Activated effector memory CD4-positive, alpha-beta T cell treated with anti-CD3 and anti-CD28 coated beads, Interleukin-2, amount 50 U/mL, for 16 hours (primary cell): ENCODE measurements around the gene KCNQ4.

Source experiments
- DNase-seq: peaks from one replicate; pipeline ENCODE4 v3.0.0-alpha.2; 2020

Gene KCNQ4

DNA sequence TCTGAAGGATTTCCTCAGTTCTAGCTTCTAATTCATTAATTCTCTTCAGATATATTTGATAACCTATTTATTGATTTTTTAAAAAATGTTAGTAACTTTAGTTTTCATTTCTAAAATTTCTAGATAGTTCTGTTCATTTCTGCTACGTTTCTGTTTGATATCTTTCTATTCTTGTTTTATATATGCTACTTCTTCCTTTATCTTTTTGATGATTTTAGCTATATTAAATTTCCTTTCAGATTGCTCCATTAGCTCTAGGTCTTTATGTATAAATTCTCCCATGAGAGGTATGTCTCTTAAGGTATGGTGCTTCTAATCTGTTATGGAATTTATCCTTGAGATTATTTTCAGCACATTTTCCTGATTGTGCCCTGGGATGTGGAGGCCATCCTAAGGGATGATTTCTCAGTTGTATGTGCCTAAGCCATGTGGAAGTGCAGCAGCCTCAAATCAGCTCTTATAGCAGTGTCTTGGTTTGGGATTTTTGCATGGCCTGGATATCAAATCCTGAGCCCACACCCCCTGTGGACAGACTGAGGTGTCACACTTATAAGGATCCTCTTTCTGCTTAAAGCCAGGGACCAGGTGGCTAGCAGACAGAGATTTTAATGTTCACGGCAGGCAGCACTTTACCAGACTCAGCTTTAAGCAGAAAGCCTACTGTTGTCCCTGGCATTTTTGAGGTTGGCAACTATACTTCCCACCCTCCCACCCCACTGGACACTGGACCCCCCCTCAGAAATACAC, 6.2 kb upstream of the KCNQ4 start:
- no peak for DNase-seq

DNA sequence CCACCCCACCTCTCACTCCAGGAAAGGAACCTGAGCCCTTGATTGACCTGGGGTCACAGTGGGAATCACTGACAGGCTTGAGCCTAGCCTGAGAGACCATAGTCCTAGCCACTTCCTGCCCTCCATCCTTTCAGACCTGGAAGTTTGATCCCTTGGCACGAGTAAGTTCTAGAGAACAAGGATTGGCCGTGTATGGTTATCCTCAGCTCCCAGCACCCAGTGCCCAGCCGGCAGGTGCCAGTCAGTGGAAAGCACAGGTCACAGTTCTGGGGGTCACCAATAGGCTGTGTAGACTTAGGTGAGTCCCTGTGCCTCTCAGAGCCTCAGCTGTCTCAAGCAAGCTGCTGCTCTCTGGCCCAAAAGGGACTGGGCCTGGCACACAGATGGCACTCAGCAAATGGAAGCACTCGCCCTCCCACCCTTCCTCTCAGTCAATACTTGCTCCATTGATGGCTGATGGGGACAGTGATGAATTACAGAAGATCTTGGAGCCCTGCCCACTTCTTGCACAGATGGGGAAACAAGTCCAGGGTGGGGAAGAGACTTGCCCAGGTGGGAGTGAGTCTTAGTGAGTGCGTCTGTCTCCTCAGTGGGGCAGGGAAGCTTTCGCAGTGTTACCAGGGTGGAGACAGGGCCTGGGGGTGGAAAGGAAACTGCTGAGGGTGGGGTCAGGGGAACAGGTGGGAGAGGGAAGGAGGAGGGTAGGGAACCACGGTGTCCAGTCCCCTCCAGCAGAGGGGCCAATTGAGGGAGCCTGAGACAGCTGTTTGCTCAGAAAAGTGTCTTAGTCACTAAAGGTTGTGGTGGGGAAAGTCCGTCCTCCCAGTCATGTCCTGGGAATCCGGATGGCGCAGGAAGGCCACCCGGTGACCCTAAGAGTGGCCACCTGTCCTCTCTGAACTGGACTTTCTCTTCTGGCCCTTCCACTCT, 2.6 kb upstream of the KCNQ4 start:
- no peak for DNase-seq

DNA sequence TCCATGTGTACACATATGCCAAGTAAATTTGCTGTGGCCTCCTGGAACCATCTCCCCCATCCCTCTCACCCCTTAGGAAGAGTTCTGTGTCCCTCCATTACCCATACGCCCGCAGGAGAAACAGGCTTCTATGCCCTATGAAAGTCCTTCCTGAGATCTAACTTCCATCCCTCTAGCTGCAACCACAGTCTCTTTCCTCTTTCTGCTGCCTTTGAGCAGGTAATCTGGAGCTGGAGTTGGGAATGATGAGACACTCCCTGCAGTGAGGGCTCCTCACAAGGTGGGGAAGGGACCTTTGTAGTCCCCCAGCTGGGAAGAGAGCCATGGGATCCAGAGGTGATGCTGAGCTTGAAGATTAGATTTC, 2.0 kb upstream of the KCNQ4 start:
- DNase-seq: no peak

DNA sequence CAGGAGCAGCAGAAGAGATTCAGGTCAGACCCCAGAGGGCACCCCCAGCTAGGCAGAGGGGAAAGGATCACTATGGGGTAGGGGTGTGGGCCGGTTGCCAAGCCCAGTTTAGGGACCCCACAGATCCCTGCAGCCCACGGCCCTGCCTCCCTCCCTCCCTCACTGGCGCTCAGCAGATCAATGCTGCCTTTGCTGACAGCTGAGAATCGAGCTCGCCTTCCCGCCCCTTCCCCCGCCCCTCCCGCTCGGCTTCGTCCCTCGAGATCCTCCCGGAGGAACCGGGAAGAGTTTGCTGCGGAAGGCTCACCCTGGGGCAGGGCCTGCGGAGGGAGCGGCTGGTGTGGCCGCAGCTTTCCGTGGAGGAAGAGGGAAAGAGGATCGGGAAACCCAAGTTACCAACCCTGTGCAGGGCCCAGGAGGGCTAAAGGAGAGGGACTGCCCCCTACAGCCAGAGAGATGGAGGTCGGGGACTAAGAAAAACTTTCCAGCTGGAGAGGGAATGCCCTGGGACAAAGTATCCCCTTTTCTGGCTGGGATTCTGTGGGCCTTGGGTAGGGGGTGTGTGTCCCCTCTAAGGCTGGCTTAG, 1.1 kb upstream of the KCNQ4 start:
- no peak for DNase-seq

DNA sequence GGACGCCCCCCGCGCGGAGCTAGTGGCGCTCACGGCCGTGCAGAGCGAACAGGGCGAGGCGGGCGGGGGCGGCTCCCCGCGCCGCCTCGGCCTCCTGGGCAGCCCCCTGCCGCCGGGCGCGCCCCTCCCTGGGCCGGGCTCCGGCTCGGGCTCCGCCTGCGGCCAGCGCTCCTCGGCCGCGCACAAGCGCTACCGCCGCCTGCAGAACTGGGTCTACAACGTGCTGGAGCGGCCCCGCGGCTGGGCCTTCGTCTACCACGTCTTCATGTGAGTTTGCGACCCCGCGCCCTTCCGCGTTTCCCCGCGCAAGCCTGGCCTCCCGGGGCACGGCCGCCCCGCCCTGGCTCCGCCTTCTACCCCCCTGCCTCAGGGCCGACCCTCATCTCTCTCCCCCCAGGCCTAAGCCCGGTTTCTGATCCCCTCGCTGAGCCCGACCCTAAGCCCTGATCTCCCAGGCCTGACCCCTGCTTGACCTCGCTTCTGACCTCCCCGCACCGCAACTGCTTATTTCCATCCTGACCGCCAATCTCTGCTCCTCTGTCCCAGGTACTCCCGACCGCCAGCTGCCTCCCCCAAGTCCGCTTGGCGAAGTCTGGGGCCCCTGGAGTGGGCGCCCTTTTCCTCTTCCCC, 669 bp downstream of the KCNQ4 start:
- no peak for DNase-seq

DNA sequence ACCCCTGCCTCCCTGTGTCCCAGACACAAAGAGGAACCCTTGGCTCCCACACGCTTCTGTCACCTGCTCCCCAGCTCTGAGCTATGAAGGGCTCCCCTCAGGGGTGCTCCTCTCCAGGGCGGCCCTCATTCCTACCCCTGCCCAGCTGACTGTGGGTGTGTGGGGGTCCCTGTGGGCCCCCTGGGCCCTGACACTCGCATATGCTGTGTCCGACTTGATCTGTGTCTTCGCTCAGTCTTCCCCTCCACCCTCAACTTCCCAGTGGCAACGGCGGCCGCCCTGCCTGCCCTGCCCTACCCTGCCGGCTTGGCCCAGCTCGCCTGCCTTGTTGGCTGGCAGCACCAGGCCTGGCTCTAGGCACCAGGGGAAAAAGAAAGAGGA, 1.2 kb downstream of the KCNQ4 start:
- no peak for DNase-seq

DNA sequence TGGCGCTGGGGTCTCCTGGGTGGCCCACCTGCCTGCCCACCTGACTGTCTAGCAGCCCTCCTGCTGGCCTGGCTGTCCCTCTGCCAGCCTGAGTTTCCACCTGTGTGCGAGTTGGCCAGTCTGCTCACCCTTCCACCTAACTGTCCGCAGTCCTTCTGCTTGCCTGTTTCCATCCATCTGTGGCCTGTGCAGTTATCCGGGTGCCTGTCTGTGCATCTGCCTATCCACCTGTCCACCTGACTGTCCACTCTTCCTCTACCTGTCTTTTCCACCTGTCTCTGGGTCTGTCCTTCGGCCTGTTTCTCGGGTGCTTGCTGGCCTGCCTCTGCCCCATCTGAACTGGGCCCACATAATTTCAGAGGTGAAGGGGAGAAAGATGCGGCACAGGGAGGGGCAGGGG, 1.9 kb downstream of the KCNQ4 start:
- DNase-seq: no peak

DNA sequence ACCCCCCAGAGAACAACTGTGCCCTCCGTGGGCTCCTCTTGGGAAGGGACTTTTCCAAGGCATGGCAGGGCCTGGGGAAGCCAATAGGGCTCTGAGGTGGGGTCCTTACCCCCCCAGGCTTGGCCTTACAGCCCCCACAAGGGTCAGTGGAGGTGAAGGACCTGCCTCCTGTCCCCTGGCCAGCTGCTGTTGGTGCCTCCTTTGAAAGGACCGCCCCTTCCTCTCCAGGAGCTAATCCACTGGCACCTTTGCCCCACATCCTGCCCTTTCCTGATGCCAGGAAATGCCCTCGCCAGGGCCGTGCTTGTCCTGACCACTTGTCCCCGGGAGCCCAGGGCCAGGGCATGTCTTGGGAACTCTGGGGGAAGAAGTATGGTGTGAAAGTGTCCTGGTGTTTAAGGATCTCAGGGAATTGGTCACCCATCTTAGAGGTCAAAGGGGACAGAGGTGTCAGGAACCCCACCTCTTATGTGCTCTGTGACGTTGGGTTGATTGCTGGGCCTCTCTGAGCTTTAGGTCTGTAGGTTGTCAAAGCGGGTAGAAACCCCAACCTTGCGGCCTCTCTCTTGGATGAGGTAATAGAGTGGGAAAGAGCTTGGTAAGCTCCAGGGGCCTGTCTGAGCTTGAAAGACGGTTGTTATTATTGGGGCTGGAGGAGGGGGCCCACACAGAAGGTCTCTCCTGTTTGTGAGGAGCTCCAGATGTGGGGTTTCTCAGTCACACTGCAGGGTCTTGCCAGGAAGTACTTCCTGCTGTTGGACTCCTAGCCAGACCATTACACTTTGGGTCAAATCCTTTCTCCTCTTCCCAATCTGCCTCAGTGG, 2.8 kb downstream of the KCNQ4 start:
- no peak for DNase-seq

DNA sequence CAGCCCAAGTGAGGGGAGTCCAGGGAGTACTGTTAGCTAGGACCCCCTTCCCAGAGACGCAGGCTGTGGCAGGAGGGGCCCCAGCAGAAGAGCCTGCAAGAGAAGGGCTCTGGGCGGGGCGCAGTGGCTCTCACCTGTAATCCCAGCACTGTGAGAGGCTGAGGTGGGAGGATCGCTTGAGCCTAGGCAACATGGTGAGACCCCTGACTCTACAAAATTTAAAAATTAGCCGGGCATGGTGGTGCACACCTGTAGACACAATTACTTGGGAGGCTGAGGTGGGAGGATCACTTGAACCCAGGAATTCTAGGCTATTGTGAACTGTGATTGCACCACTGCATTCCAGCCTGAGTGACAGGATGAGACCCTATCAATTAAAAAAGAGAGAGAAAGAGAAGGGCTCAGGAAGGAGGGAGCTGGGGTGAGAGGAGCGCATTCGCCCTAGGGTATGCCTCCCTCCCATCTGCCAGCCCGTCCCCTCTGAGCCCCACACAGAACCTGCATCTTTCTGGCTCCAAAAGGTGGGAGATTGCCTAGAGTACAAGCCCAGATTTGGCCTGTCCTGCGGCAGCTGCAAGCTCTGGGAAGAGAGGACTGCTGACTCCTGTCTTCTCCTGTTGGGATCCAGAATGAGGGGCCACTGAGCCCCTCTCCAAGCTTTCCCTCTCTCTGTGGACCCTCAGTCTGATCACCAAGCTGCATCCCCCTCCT, 3.6 kb downstream of the KCNQ4 start:
- DNase-seq: no peak

DNA sequence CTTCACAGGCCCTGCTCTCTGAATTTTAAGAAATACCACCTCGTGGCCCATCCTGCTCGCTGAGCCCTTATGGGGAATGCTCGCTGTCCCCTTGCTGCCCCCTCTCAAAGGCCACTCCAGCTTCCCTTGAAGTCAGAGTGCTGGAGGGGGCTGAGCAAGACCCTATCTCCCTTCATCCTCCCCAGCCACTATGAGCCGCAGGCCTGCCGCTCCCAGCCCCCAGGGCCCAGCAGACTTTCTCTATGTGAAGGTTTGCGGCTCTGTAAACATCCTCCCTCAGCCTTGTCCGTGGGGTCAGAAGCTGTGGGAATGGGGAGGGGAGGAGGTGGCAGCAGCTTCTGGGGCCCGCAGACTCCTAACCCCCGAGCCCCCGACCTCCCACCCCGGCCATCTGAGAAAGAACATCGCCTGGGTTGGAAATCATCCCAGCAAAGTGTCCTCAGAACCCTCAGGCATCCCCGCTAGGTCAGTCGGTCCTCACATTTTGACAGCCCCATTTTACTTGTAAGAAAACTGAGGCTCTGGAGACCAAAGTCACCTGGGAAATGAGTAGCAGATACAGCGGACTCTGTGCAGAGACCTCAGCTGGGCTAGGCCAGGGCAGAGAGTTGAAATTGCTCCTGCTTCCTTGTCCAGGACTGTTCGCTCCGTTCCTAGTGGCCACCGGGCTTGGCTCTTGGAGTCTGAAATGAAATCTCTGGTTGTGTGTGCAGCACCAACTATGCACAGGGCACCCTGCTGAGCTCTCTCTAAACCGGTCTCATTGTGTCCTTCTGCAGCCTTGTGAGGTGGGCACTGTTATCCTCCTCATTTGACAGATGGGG, 4.4 kb downstream of the KCNQ4 start:
- DNase-seq: no peak

DNA sequence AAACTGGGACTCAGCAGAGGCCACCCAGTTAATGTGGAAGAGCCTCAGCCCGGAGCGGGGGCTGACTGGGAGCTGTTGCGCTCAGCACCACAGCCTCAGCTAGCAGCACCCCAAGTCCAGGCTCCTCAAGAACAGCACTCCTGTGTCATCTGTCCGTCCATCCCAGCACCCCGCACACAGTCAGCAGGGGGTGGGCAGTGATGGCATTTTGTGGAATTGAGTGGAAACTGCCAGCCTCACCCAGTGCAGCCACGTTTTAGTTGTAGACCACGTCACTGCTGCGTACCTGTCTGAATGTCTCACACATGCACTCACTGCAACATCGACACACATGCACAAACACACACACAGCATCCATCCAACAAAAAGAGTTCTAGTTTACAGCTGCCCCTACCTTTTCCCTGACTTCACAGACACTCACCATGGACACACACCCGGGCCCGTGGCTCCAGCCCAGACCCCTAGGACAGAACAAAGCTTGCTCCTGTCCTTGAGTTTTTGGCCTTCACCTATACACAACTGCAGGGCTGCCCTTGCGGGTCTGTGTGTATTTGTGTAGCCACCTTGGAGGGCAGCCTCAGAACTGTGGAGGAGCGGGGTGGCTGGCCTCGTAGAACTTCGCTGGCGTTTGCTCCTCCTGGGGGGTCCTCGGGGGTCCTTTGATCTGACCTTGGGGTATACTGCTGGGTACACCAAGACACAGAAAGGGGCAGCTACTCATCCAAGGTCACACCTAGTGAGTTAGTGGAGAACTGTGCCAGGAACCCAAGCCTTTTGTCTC, 5.2 kb downstream of the KCNQ4 start:
- DNase-seq: no peak

DNA sequence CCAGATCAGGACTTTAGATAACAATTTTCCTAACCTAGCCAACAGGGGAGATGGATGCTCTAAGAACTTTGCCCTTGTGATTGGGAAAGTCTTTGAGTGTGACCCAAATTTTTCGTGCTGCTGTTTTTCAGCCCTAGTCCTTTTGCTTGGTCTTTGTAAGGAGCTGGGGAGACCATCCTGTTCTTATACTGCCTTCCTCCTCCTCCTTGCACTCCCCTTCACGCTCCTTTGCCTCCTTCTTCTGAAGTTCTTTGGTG, 5.7 kb downstream of the KCNQ4 start:
- no peak for DNase-seq

DNA sequence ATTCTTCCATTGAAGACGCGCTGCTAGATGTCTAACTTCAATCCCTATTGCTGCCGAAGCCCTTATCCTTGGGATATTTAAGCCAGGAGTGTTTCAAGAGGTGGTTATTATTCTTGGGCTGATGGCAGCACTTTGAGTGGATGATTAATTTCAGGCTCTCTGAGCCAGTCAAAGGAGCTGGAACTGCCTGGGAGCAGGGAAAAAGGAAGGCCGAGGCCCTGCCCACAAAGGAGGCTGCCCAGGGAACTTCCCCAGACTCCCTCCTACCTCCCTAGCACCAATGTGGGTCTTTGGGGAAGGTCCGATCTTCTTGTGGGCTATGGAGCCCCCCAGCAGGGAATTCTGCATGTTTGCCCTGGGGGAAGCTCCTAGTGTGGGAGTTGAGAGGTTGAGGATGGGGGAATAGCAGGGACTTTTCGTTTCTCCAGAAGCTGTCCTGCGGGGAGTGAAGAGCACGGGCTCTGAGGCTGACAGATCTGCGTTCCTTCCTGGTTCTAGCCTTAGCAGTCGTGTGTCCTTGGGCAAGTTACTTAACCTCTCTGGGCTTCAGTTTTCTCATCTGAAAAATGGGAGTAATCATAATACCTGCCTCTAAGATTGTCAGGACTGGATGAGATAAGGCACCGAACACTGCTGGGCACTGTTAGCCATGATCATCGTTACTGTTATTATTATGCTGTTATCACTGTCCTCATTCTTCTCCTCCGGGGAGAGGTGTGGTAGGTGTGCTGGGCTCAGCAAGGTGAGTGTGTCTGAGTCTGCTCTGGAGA, 6.3 kb downstream of the KCNQ4 start:
- no peak for DNase-seq

DNA sequence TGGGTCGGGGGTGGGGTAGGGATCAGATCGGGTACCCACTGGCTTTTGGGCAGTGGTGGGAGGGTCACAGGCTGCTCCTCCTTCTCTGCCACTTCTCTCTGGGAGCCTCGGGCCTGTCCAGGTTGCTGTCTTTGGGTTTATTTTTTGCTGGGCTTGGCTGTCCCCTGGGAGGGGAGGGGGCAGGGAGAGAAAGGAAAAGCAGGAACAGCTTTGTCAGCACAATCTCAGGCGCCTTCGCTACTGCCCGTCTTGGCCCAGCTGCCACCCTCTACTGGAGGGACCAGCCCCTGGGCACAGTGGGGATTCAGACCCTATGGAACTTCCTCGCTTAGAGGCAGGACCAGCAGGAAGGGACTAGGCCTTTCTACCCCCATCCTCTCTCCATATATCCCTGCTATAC, 8.4 kb downstream of the KCNQ4 start:
- DNase-seq: no peak

DNA sequence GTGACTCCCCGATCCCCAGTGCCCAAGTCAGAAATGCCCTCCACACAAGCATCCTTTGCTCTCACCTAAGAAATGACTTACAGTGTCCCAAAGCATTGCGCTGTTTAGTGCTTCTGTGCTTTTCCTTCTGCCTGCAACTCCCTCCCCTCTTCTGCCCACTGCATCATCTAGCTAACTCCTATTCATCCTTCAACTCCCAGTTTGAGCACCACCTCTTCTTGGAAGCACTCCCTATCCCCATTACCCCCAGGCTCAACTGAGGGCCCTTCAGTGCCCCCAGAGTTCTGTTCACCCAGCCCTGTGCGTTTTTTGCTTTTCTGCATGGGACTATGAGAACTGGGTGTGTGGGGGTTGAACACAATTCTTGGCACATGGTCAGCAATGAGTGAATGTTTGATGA, 10.0 kb downstream of the KCNQ4 start:
- DNase-seq: no peak

DNA sequence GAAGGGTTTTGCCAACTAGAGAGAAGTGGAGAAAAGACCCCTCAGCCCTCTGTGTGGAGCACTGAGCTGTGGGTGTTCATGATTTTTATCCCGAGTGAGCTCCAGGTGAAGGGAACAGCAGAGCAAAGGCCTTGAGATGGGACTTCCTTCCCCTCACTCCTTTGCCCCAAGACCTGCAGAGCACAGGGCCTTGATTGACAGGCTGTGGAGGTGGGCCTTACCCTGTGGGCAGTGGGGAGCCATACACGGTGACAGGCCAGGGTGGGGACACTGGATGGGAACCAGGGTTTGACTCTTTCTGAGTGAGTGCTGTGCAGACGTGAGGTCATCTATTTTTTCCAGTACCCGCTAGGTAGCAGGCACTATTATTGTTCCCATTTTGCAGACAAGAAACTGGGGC, 10.5 kb downstream of the KCNQ4 start:
- DNase-seq: no peak

DNA sequence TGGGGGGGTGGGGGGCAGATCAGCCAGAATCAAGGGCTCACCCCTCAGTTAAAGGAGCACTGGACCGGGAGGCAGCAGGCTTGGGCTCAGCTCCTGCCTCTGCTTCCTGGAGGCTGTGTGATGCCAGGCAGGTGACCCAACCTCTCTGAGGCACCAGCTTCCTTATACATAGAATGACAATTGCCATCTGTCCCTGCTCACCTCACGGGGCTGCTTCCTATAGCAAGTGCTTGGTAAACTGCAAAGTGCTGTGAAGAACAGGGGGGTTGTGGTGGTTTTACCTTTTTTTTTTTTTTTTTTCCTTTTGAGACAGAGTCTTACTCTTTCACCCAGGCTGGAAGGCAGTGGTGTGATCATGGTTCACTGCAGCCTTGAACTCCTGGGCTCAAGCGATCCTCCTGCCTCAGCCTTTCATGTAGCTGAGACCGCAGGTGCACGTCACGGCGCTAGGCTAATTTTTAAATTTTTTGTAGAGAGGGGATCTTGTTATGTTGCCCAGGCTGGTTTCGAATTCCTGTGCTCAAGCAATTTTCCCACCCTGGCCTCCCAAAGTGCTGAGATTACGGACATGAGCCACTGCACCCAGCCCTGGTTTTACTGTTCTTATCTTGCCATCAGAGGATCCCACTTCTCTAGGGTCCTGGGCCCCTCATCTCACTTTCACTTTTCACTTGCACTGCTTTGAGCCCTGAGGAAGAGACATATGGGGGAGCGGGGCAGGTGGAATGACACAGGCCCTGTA, 11.6 kb downstream of the KCNQ4 start:
- DNase-seq: no peak

DNA sequence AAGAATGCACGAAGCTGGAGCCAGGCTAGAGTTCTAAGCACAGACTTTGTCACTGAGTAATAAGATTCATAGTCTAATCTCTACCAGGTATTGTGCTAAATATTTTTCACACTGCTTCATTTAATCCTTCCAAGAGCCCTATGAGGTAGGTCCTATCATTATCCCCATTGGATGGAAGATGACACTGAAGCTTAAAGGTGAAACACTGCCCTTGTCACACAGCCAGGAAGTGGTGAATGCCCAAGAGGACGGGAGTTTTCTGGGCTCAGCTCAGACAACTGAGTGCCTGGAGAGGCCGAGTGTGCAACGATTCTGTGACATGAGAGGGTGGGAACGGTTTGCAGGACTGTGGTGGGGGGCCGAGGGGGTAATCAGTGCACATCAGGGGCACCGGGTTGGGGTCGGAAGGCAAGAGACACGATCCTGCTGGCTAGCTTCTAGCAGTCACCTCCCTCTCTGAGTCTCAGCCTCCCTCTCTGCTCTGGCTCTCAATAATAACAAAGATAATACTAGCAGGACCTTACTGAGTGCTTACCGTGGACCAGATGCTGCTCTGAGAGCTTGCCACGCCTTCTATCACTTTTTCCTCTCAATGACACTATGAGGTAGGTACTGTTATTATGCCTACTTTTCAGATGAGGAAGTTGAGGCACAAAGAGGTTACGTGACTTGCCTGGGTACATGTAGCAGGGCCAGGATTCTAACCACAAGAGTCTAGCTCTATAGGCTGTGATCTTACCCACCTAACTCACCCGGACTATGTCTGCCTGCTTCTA, 12.4 kb downstream of the KCNQ4 start:
- no peak for DNase-seq
